ENCODE measurements around the gene CAMK1D.
"Not testable (repeated sequence)": the region's sequence is repeated elsewhere in the genome, so short reads cannot be mapped to it uniquely, and the experiment has no call there.

The CAMK1D gene

GRCh38 chr10:12438919-12439692 lies 89.8 kb downstream of the CAMK1D start:
- in situ Hi-C loops (cut with HindIII; ENCODE audit: low pct_ligation_motif_present, low pct_unique_long_range_greater_than_20kb, low sequenced_read_pairs) = no loop called here
- DNase-seq = no peak

GRCh38 chr10:12439767-12440166 lies 90.4 kb downstream of the CAMK1D start:
- in situ Hi-C loops (cut with HindIII; ENCODE audit: low pct_ligation_motif_present, low pct_unique_long_range_greater_than_20kb, low sequenced_read_pairs); DNase-seq: not testable (repeated sequence)

GRCh38 chr10:12443026-12443425 lies 93.7 kb downstream of the CAMK1D start:
- DNase-seq = no peak
- in situ Hi-C loops (cut with HindIII; ENCODE audit: low pct_ligation_motif_present, low pct_unique_long_range_greater_than_20kb, low sequenced_read_pairs) = no loop called here

GRCh38 chr10:12444981-12445700 lies 95.8 kb downstream of the CAMK1D start:
- no peak for DNase-seq
- in situ Hi-C loops (cut with HindIII; ENCODE audit: low pct_ligation_motif_present, low pct_unique_long_range_greater_than_20kb, low sequenced_read_pairs) = no loop called here

GRCh38 chr10:12445701-12446334 lies 96.5 kb downstream of the CAMK1D start:
- in situ Hi-C loops (cut with HindIII; ENCODE audit: low pct_ligation_motif_present, low pct_unique_long_range_greater_than_20kb, low sequenced_read_pairs) = no loop called here
- DNase-seq = no peak

- in situ Hi-C loops (cut with HindIII; ENCODE audit: low pct_ligation_motif_present, low pct_unique_long_range_greater_than_20kb, low sequenced_read_pairs) = no loop called here
- no peak for DNase-seq
Measured at GRCh38 chr10:12448340-12448728, 99.0 kb downstream of the CAMK1D start.

GRCh38 chr10:12448729-12449391 lies 99.5 kb downstream of the CAMK1D start:
- in situ Hi-C loops (cut with HindIII; ENCODE audit: low pct_ligation_motif_present, low pct_unique_long_range_greater_than_20kb, low sequenced_read_pairs) = no loop called here
- peak; percentile 76 for DNase-seq

- DNase-seq = no peak
- in situ Hi-C loops (cut with HindIII; ENCODE audit: low pct_ligation_motif_present, low pct_unique_long_range_greater_than_20kb, low sequenced_read_pairs) = no loop called here
Measured at GRCh38 chr10:12455318-12455717, 106.0 kb downstream of the CAMK1D start.

- in situ Hi-C loops (cut with HindIII; ENCODE audit: low pct_ligation_motif_present, low pct_unique_long_range_greater_than_20kb, low sequenced_read_pairs) = no loop called here
- DNase-seq = no peak
Measured at GRCh38 chr10:12455766-12456165, 106.4 kb downstream of the CAMK1D start.

GRCh38 chr10:12459340-12459739 lies 110.0 kb downstream of the CAMK1D start:
- in situ Hi-C loops (cut with HindIII; ENCODE audit: low pct_ligation_motif_present, low pct_unique_long_range_greater_than_20kb, low sequenced_read_pairs) = no loop called here
- DNase-seq = no peak

GRCh38 chr10:12459762-12460161 lies 110.4 kb downstream of the CAMK1D start:
- in situ Hi-C loops (cut with HindIII; ENCODE audit: low pct_ligation_motif_present, low pct_unique_long_range_greater_than_20kb, low sequenced_read_pairs) = no loop called here
- DNase-seq = no peak

- in situ Hi-C loops (cut with HindIII; ENCODE audit: low pct_ligation_motif_present, low pct_unique_long_range_greater_than_20kb, low sequenced_read_pairs) = no loop called here
- no peak for DNase-seq
Measured at GRCh38 chr10:12463459-12463838, 114.1 kb downstream of the CAMK1D start.

- in situ Hi-C loops (cut with HindIII; ENCODE audit: low pct_ligation_motif_present, low pct_unique_long_range_greater_than_20kb, low sequenced_read_pairs) = no loop called here
- DNase-seq = no peak
Measured at GRCh38 chr10:12465385-12466136, 116.2 kb downstream of the CAMK1D start.

GRCh38 chr10:12466704-12467305 lies 117.5 kb downstream of the CAMK1D start:
- peak; percentile 35 for DNase-seq

GRCh38 chr10:12469345-12469744 lies 120.0 kb downstream of the CAMK1D start:
- in situ Hi-C loops (cut with HindIII; ENCODE audit: low pct_ligation_motif_present, low pct_unique_long_range_greater_than_20kb, low sequenced_read_pairs) = no loop called here

More at GRCh38 chr10:12466704-12467305, 117.5 kb downstream of the CAMK1D start:
- in situ Hi-C loops (cut with HindIII; ENCODE audit: low pct_ligation_motif_present, low pct_unique_long_range_greater_than_20kb, low sequenced_read_pairs) = no loop called here

GRCh38 chr10:12470719-12471118 lies 121.4 kb downstream of the CAMK1D start:
- no peak for DNase-seq
- in situ Hi-C loops (cut with HindIII; ENCODE audit: low pct_ligation_motif_present, low pct_unique_long_range_greater_than_20kb, low sequenced_read_pairs) = no loop called here

More at GRCh38 chr10:12469345-12469744, 120.0 kb downstream of the CAMK1D start:
- no peak for DNase-seq

GRCh38 chr10:12471135-12471534 lies 121.8 kb downstream of the CAMK1D start:
- in situ Hi-C loops (cut with HindIII; ENCODE audit: low pct_ligation_motif_present, low pct_unique_long_range_greater_than_20kb, low sequenced_read_pairs) = no loop called here
- no peak for DNase-seq

GRCh38 chr10:12473491-12473890 lies 124.1 kb downstream of the CAMK1D start:
- no peak for DNase-seq
- in situ Hi-C loops (cut with HindIII; ENCODE audit: low pct_ligation_motif_present, low pct_unique_long_range_greater_than_20kb, low sequenced_read_pairs) = no loop called here
